NCI-H526 treated with DMSO at 0.1 percent for 48 hours (cell line): Measurements from ENCODE around the gene PRR19.
A peak's percentile ranks its signal among the peaks of the same experiment; 100 is the strongest.

Source experiments
- DNase-seq: peaks from one replicate; lab custom pipeline; 2025; lab: John Stamatoyannopoulos, UW

Gene PRR19

GRCh38 chr19:42283188-42284065, 18.5 kb upstream of the PRR19 start:
- peak; percentile 84 for DNase-seq

GRCh38 chr19:42284066-42284501, 17.8 kb upstream of the PRR19 start:
- peak; percentile 75 for DNase-seq

GRCh38 chr19:42284591-42285341, 17.2 kb upstream of the PRR19 start:
- DNase-seq: no peak

- DNase-seq: no peak
These were observed 16.4 kb upstream of the PRR19 start for GRCh38 chr19:42285541-42285941.

- DNase-seq: no peak
These were observed 16.0 kb upstream of the PRR19 start for GRCh38 chr19:42285988-42286348.

GRCh38 chr19:42286349-42287016, 15.4 kb upstream of the PRR19 start:
- DNase-seq: no peak

GRCh38 chr19:42287017-42287826, 14.7 kb upstream of the PRR19 start:
- DNase-seq: no peak

GRCh38 chr19:42287827-42288107, 14.2 kb upstream of the PRR19 start:
- DNase-seq: no peak

GRCh38 chr19:42288387-42288786, 13.5 kb upstream of the PRR19 start:
- DNase-seq: no peak

GRCh38 chr19:42288881-42289555, 12.9 kb upstream of the PRR19 start:
- no peak for DNase-seq

- DNase-seq: no peak
These were observed 12.3 kb upstream of the PRR19 start for GRCh38 chr19:42289556-42290041.

GRCh38 chr19:42290136-42290522, 11.8 kb upstream of the PRR19 start:
- DNase-seq: no peak

GRCh38 chr19:42290523-42291434, 11.2 kb upstream of the PRR19 start:
- no peak for DNase-seq

- DNase-seq: no peak
These were observed 10.5 kb upstream of the PRR19 start for GRCh38 chr19:42291435-42291810.

GRCh38 chr19:42292042-42292960, 9.6 kb upstream of the PRR19 start:
- no peak for DNase-seq

GRCh38 chr19:42292963-42293362, 9.0 kb upstream of the PRR19 start:
- no peak for DNase-seq

- no peak for DNase-seq
These were observed 8.4 kb upstream of the PRR19 start for GRCh38 chr19:42293540-42293939.

GRCh38 chr19:42293948-42294347, 8.0 kb upstream of the PRR19 start:
- DNase-seq: no peak

GRCh38 chr19:42294471-42295137, 7.3 kb upstream of the PRR19 start:
- DNase-seq: no peak
